GM13976 (cell line): Measurements from ENCODE around the gene NCAPG2.
"Not testable (repeated sequence)": the region's sequence is repeated elsewhere in the genome, so short reads cannot be mapped to it uniquely, and the experiment has no call there.

Source experiments
- DNase-seq: peaks from one replicate; pipeline ENCODE4 v3.0.0; 2012; ENCODE audit warnings: low spot score
- in situ Hi-C: fragments of 300-500 bp; cut with MboI; formaldehyde crosslinking; loops from one replicate; pipeline ENCODE4 v1.12.0; 2022; ENCODE audit warnings: low sequenced_read_pairs, mixed read lengths, inconsistent platforms; ENCODE audit not compliant: unreplicated experiment
- TF ChIP-seq, protein P1 (sequence below): IDR thresholded peaks from 2 replicates; pipeline ENCODE4 v1.5.1; 2012; ENCODE audit warnings: borderline replicate concordance, mild to moderate bottlenecking; ENCODE audit not compliant: insufficient read depth; ENCODE audit errors: extremely low read depth, missing control alignments, control extremely low read depth

The NCAPG2 gene

DNA sequence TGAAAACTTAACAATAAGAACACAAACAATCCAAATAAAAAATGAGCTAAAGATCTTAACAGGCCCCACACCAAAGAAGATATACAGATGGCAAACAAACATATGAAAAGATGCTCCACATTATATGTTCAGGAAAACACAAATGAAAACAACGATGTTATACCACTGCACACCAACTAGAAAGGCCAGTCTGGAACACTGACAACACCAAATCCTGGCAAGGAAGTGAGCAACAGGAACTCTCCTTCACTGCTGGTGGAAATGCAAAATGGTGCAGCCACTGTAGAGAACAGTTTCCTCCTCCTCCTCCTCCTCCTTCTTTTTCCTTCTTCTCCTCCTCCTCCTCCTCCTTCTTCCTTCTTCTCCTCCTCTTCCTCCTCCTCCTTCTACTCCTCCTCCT lies 12.2 kb upstream of the NCAPG2 start:
- no peak for DNase-seq
- TF ChIP-seq, protein P1, sequence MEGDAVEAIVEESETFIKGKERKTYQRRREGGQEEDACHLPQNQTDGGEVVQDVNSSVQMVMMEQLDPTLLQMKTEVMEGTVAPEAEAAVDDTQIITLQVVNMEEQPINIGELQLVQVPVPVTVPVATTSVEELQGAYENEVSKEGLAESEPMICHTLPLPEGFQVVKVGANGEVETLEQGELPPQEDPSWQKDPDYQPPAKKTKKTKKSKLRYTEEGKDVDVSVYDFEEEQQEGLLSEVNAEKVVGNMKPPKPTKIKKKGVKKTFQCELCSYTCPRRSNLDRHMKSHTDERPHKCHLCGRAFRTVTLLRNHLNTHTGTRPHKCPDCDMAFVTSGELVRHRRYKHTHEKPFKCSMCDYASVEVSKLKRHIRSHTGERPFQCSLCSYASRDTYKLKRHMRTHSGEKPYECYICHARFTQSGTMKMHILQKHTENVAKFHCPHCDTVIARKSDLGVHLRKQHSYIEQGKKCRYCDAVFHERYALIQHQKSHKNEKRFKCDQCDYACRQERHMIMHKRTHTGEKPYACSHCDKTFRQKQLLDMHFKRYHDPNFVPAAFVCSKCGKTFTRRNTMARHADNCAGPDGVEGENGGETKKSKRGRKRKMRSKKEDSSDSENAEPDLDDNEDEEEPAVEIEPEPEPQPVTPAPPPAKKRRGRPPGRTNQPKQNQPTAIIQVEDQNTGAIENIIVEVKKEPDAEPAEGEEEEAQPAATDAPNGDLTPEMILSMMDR = no peak
- in situ Hi-C loops = no loop called here

DNA sequence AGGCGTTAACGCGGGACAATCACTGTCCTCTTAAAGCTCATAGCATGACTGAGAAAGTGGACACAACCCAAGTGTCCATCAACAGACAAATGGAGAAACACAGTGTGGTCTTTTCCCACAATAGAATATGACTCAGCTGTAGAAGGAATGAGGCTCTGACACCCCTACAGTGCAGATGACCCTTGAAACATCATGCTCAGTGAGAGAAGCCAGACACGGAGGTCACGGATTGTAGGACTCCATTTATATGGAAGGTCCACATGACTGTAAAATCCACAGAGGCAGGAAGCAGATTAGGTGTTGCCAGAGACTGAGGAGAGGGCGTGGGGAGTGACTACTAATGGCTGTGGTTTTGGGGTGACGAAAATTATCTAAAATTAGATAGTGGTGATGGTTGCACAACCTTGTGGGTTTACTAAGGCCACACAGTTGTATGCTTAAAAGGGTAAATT lies 6.1 kb upstream of the NCAPG2 start:
- in situ Hi-C loops = no loop called here
- DNase-seq = peak; percentile 58
- TF ChIP-seq, protein P1 = no peak

DNA sequence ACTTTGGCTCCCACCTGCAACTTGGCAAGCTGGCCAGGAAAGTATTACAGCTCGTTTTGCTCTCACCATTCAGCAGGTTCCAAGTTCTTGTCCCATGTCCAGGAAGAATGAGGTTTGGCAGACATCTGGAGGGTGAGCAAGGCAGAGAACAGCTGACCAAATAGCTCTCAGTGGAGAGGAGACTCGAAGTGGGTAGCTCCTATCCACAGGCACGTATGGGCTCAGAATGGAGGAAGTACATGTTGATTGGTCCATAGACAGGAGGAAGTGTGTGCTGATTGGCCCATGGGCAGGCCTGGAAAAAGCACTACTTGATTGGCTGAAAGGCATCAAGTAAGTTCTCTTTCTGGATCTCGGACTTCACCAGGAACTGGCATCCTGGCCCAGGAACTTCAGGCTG lies 3.0 kb upstream of the NCAPG2 start:
- TF ChIP-seq, protein P1 = no peak
- in situ Hi-C loops = no loop called here
- DNase-seq = no peak

DNA sequence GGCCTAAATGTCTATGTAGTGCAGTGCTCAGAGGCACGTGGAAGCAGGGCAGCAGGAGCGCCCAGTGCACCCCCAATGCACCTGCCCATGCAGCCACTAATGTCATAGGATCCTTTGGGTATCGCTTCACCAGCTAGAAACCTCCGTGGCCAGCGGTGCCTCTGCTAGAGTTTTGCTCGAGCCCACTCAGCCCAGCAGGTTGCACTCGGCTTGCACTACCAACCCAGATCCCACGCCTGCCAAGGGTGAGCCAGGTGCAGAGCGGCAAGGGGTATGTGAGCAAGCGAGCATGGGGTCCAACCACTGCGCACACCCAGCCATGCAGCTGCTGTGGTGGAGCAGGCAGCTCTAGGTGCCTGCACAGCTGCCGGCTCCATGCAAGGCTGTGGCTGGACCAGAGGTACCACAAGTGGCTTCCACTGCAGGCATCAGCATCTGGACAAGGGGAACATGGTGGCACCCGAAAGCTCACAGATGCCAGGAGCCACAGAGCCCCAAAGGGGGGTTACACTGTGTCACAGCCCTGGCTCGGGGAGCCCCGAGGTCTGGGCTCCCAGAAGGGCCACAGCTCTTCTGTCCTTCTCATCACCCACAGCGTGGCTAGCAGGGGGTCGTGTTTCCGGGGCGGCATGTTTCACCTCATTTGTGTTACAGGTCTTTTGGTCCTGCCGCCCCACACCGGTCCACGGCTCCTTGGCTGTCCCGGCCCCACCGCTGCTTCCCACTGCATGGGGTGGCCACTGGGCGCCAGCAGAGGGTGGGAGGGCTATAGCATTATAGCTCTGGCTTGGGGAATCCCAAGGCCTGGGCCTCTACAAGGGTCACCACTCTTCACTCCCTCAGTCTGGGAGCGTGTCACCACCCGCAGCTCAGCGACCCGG lies 2.3 kb upstream of the NCAPG2 start:
- no peak for DNase-seq
- TF ChIP-seq, protein P1 = no peak
- in situ Hi-C loops = no loop called here

DNA sequence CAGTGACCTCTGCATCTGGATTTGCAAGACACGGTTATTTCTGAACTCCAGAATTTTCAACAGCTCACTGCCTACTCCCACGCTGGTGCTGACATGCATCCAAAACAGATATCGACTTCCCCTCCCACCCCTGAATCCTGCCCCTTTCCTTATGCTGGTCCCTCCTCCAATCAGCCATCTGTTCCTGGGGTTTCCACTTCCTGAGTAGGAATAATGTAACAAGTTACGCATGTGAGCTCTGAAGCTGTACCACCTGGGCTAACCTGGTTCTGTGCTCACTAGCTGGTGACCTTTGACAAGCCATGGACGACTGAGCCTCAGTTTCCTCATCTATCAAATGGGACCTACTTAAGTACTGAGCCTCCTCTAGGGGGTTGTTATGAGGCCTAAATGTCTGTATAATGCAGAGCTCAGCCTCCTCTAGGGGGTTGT lies 1.7 kb upstream of the NCAPG2 start:
- TF ChIP-seq, protein P1 = no peak
- no peak for DNase-seq
- in situ Hi-C loops = no loop called here

DNA sequence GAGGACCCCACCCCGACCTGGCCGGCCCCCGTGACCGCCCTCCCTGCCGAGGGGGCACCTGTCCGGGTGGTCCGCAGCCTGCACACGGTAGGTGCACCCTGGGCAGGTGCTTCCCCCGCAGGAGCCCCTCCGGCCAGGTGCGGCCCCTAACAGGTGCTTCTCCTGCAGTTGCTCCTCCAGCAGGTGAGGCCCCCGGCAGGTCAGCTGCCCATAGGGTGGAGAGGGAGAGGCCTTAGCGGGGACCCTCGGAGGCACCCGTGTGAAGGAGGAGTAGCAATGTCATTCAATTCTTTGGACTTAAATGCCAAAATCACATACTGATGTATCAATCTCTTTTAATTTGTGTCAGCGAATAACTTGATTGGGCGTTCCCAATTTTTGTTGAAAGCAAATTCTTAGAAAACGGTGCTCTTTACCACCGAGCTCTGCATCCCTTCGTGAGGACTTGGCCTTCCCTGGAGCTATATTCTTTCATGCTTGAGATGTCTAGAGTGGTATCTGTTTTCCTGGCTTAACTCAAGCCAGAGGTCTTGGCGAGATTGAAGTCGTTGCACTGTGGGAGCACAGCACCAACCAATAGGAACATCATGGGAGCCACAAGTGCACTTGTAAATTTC lies 738 bp upstream of the NCAPG2 start:
- in situ Hi-C loops = no loop called here
- TF ChIP-seq, protein P1 = no peak
- DNase-seq = no peak

DNA sequence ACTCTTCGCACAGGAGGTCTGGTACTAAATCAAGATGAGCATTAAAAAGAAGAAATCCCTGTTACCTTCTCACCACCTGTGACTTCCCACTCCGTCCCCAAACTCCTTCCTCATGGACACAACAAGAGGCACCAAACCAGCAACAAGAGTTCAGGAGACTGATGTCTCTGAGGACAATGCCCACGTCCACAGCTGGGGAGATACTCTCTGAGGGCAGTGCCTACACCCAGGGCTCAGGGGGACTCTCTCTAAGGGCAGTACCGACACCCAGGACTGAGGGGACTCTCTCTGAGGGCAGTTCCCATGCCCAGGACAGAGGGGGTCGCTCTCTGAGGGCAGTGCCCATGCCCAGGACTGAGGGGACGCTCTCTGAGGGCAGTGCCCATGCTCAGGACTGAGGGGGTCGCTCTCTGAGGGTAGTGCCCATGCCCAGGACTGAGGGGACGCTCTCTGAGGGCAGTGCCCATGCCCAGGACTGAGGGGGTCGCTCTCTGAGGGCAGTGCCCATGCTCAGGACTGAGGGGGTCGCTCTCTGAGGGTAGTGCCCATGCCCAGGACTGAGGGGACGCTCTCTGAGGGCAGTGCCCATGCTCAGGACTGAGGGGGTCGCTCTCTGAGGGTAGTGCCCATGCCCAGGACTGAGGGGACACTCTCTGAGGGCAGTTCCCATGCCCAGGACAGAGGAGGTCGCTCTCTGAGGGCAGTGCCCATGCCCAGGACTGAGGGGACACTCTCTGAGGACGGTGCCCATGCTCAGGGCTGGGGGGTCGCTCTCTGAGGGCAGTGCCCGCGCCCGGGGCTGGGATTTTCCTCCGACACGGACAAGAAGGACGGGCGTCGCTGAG lies 703 bp downstream of the NCAPG2 start:
- in situ Hi-C loops, DNase-seq: not testable (repeated sequence)
